Loucy (cell line): ENCODE data around the gene ELOVL6.
A peak's percentile ranks its signal among the peaks of the same experiment; 100 is the strongest.

Experiments
- H2AFZ ChIP-seq: fragments of 200-600 bp; sonication (generic); 2 replicates; pipeline ENCODE4 v1.6.0; 2016; ENCODE audit warnings: antibody characterized with exemption, mild to moderate bottlenecking, low read length, moderate library complexity
- H3F3A ChIP-seq: fragments of 200-600 bp; 2 replicates; pipeline ENCODE4 v1.6.0; 2016; ENCODE audit warnings: antibody characterized with exemption, low read depth, mild to moderate bottlenecking
- H3K27me3 ChIP-seq: fragments of 200-600 bp; sonication (generic); 2 replicates; pipeline ENCODE4 v1.6.1; 2014; ENCODE audit warnings: low read length, mild to moderate bottlenecking; ENCODE audit not compliant: insufficient read depth, poor library complexity, severe bottlenecking
- H3K36me3 ChIP-seq: fragments of 200-600 bp; sonication (generic); 2 replicates; pipeline ENCODE4 v1.6.1; 2016; ENCODE audit warnings: low read length; ENCODE audit not compliant: insufficient read depth
- H3K4me1 ChIP-seq: fragments of 200-600 bp; sonication (generic); 2 replicates; pipeline ENCODE4 v1.5.1; 2014; ENCODE audit warnings: low read length, mild to moderate bottlenecking; ENCODE audit not compliant: insufficient read depth, poor library complexity, severe bottlenecking
- H3K4me2 ChIP-seq: fragments of 200-600 bp; sonication (generic); 2 replicates; pipeline ENCODE4 v1.6.0; 2014; ENCODE audit warnings: antibody characterized with exemption, low read length, low read depth, mild to moderate bottlenecking; ENCODE audit not compliant: poor library complexity, severe bottlenecking
- H3K4me3 ChIP-seq: fragments of 200-600 bp; sonication (generic); 2 replicates; pipeline ENCODE4 v1.5.1; 2014; ENCODE audit warnings: low read length, mild to moderate bottlenecking, mixed read lengths; ENCODE audit not compliant: poor library complexity, severe bottlenecking
- H3K79me2 ChIP-seq: fragments of 200-600 bp; sonication (generic); 2 replicates; pipeline ENCODE4 v1.6.1; 2014; ENCODE audit warnings: low read length; ENCODE audit not compliant: insufficient read depth
- H3K9ac ChIP-seq: fragments of 200-600 bp; sonication (generic); 2 replicates; pipeline ENCODE4 v1.6.0; 2014; ENCODE audit warnings: mild to moderate bottlenecking, low read depth, low read length, moderate library complexity; ENCODE audit not compliant: poor library complexity, severe bottlenecking
- H3K9me2 ChIP-seq: fragments of 200-600 bp; sonication (generic); replicated peaks from 2 replicates; pipeline ENCODE4 v1.6.1; 2016; ENCODE audit warnings: low read depth, low read length, mixed read lengths
- H3K9me3 ChIP-seq: fragments of 200-600 bp; sonication (generic); 2 replicates; pipeline ENCODE4 v1.6.1; 2014; ENCODE audit warnings: mild to moderate bottlenecking, antibody characterized with exemption, low read length, low read depth; ENCODE audit not compliant: insufficient read depth
- H4K20me1 ChIP-seq: fragments of 200-600 bp; sonication (generic); 2 replicates; pipeline ENCODE4 v1.6.0; 2014; ENCODE audit warnings: antibody characterized with exemption, low read length, mild to moderate bottlenecking; ENCODE audit not compliant: insufficient read depth, poor library complexity, severe bottlenecking
- CTCF ChIP-seq: fragments of 200-600 bp; sonication (generic); conservative IDR thresholded peaks from 2 replicates; pipeline ENCODE4 v1.5.1; 2014; ENCODE audit warnings: mild to moderate bottlenecking, antibody characterized with exemption, low read length
- EZH2phosphoT487 ChIP-seq: fragments of 200-600 bp; IDR thresholded peaks from 2 replicates; pipeline ENCODE4 v1.6.1; 2018; ENCODE audit warnings: antibody characterized with exemption, mild to moderate bottlenecking, moderate library complexity, borderline replicate concordance

The ELOVL6 gene

GRCh38 chr4:110164856-110165255, 33.6 kb downstream of the ELOVL6 start:
- no peaks in the 10 kb centered on the region for H4K20me1 ChIP-seq
- peaks cover 23% of the 10 kb centered on the region; the same call in 1 of the 2 replicates for H3K79me2 ChIP-seq
- H3K36me3 ChIP-seq = peaks cover 8% of the 10 kb centered on the region
- peak overlapping the region; percentile 4; the same call in 1 of the 2 replicates for H2AFZ ChIP-seq
- H3K9me2 ChIP-seq = no peaks in the 10 kb centered on the region
- peak overlapping the region; percentile 57 for H3K4me2 ChIP-seq
- peaks cover 35% of the 10 kb centered on the region for H3K4me1 ChIP-seq
- peaks cover 3% of the 10 kb centered on the region for H3F3A ChIP-seq
- TF ChIP-seq CTCF = no peak
- TF ChIP-seq EZH2phosphoT487 = no peak
- no peaks in the 10 kb centered on the region for H3K9me3 ChIP-seq
- peak overlapping the region; percentile 27 for H3K4me3 ChIP-seq
- H3K9ac ChIP-seq = peak overlapping the region; percentile 62
- no peaks in the 10 kb centered on the region for H3K27me3 ChIP-seq

GRCh38 chr4:110164251-110164650, 34.2 kb downstream of the ELOVL6 start:
- no peaks in the 10 kb centered on the region for H4K20me1 ChIP-seq
- H3K27me3 ChIP-seq = no peaks in the 10 kb centered on the region
- peaks cover 39% of the 10 kb centered on the region for H3K4me1 ChIP-seq
- no peak overlapping the region for H3K9ac ChIP-seq
- H3K36me3 ChIP-seq = peaks cover 8% of the 10 kb centered on the region
- peaks cover 28% of the 10 kb centered on the region; the same call in 1 of the 2 replicates for H3K79me2 ChIP-seq
- no peak overlapping the region for H3K4me2 ChIP-seq
- no peak overlapping the region for H2AFZ ChIP-seq
- no peaks in the 10 kb centered on the region for H3K9me3 ChIP-seq
- peaks cover 3% of the 10 kb centered on the region for H3F3A ChIP-seq
- TF ChIP-seq CTCF (no peak), EZH2phosphoT487 (no peak)
- no peak overlapping the region for H3K4me3 ChIP-seq
- no peaks in the 10 kb centered on the region for H3K9me2 ChIP-seq

- Histone ChIP-seq H3K9me2 (no peaks in the 10 kb centered on the region), H3K4me2 (no peak overlapping the region), H3K36me3 (peaks cover 8% of the 10 kb centered on the region), H3K79me2 (peaks cover 28% of the 10 kb centered on the region; the same call in 1 of the 2 replicates), H4K20me1 (no peaks in the 10 kb centered on the region), H3K27me3 (no peaks in the 10 kb centered on the region), H3K4me1 (peaks cover 39% of the 10 kb centered on the region), H3F3A (peaks cover 3% of the 10 kb centered on the region), H2AFZ (no peak overlapping the region), H3K4me3 (no peak overlapping the region), H3K9ac (no peak overlapping the region), H3K9me3 (no peaks in the 10 kb centered on the region)
- TF ChIP-seq CTCF (peak; percentile 27; the same call in 1 of the 2 replicates), EZH2phosphoT487 (no peak)
These were observed 34.9 kb downstream of the ELOVL6 start for GRCh38 chr4:110163327-110164069.
